ENCODE data around the gene CALCOCO2.

The CALCOCO2 gene

GRCh38 chr17:48873209-48873608 lies 42.4 kb downstream of the CALCOCO2 start:
- DNase-seq (ENCODE audit: low read depth) = no peak

DNA sequence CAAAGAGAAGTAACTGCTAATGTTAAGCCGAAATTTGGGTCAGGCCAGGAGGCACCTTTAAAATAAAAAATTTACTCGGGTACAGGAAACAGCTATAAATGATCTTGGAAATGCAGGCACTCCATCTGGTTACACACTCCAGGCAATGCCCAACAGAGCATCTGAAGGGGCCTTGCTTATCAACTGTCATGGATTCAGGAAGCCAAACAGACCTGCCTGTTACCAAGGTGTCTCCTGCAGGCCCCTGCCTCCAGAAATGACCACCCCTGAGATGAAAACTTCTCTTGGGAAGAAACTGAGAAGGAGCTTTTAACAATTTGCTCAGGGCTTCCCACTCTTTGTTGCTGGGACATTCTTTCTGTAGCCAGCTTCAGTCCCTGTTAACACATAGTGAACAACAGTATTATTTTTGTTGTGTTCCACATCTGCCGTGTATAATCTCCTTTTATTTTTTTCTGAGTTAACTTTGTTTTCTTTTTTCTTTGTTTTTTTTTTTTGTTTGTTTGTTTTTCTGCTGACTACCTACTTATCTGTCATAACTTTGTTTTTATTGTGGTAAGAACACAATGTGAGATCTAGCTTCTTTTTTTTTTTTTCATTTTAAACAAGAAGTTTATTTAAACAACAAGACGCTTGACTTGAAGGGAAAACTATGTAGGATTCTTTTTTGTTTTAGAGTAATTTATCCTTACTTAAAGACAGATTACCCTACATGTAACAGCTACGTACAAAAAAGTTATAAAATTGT lies 43.0 kb downstream of the CALCOCO2 start:
- DNase-seq (ENCODE audit: low read depth) = no peak

DNA sequence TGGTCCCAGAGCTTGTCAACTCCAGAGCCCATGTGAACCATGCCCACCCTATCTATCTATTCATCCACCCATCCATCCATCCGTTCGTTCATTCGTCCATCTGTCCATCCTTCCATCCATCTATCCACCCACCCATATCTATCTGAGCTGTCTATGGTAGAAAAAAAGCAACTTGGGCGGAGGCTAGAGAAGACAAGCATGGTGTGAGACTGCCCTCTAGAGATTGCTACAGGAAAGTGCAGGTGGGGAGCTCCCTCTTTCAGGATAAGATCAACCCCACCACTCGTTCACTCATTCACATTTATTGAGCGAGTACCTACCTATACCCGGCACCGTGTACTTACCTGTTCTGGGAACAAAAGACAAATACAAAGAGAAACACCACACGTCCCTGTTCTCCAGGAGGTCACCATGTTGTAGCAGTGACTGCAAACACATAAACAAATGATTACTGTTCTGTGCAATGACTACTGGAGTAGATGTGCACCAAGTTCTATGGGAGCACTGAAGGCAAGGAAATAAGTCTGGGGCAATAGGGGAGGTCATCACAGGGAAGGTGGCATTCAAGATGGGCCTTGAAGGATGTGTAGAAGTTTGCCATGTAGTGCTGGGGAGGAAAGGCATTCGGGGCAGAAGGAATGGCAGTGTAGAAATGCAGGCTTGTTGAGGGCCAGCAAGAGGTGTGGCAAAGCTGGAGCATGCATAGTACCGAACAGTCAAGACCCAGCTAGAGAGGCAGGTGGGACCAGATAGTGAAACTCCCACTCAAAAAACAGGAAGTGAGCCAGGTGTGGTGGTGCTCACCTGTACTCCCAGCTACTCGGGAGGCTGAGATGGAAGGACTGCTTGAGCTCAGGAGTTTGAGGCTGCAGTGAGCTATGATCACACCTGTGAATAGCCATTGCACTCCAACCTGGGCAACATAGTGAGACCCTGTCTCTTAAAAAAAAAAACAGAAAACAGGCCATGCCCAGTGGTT lies 48.4 kb downstream of the CALCOCO2 start:
- peak; percentile 70 for DNase-seq (ENCODE audit: low read depth)

DNA sequence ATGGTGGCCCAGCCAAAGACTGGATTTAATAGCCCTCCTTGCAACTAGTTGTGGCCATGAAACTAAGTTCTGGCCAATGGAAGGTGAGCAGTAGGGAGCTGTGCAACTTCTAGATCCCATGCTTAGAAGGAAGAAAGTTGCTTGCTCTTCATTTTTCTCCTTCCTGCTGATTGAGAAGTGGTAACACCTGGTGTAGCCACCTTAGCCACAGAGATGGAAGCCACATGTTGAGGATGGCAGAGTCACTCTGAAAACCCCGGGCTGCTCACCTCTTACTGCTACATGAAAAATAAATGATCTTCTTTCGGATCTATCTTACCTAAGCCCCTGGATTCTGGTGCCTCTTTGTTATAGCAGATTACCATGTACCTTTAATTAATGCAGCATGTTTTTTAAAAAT lies 51.4 kb downstream of the CALCOCO2 start:
- no peak for DNase-seq (ENCODE audit: low read depth)

DNA sequence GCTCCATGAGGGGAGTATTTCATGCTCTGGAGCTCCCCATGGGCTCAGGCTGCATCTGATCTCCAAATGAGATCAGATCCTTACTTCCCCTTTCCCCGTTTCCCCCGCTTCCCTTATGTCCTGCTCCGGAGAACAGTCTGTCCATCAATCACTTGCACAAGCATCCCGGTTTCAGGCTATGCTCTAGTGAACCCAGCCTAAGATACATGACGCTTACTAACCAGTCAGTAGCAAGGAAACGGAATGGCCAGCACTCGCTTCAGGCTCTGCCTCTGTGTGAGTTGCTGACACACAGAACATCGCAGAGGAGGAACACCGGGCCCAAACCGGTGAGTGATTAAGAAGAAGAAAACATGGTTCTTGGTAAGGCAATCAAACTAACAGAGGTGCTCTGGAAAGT lies 52.3 kb downstream of the CALCOCO2 start:
- no peak for DNase-seq (ENCODE audit: low read depth)

DNA sequence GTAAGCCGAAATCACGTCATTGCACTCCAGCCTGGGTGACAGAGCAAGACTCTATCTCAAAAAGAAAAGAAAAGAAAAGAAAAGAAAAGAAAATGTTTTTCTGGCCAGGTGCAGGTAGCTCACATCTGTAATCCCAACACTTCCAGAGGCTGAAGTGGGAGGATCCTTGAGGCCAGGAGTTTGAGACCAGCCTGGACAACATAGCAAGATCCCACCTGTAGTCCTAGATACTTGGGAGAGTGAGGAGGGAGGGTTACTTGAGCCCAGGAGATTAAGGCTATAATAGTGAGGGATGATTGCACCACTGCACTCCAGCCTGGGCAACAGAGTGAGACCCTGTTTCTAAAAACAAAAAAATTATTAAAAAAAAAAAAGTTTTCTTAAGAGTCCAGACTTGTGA lies 59.3 kb downstream of the CALCOCO2 start:
- no peak for DNase-seq (ENCODE audit: low read depth)

- DNase-seq (ENCODE audit: low read depth) = no peak
Measured at GRCh38 chr17:48892940-48893645, 62.3 kb downstream of the CALCOCO2 start.

DNA sequence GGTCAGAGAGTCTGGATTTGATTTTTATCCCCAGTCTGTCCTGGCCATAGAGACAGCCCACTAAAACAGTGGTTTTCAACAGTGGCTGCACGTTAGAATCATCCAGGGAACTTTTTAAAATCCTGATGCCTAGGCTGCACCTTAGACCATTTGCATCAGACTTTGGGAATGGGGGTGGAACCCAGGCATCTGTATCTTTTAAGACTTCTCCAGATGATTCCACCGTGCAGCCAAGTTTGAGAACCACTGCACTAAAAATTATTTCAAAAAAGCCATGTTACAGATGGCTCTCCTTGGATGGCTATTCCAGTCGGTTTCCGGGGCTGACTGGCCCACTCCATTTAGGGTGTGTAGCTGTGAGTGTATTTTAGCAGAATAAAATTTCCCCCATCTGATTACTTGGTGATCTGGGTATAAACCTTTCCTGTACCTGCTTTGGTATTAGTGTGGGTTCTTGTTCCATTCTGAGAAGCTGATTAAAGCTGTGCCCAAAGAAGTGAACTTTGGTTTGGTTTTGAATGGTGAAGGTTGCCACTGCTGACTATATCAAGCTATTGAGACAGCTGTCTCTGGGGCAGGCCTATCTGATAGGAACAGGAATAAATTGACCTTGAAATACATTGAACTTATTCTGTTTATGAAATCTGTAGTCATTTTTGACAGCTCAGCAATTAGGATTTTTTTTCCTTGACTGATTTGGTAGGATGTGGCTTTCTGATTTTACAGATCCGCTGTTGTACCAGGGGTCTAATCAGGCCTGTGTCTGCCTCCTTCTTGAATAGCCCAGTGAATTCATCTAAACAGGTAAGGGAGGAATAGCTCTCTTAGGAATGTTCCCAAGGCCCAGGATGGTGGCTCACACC lies 63.0 kb downstream of the CALCOCO2 start:
- no peak for DNase-seq (ENCODE audit: low read depth)

DNA sequence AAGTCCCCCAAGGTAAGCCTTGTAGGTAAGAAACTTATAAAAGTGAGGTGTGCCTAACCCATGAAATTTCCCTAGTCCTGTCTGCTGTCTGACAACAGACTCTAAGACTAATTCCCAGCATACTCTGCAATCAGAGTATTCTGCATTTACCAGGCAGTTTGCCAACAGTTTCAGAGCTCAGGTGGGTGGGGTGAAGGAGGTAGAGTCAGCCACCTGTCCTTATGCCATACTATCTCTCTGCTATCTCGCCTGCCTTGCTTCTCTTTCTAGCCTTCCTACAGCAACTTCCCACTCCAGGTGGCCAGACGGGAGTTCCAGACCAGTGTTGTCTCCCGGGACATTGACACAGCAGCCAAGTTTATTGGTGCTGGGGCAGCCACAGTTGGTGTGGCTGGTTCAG lies 64.1 kb downstream of the CALCOCO2 start:
- DNase-seq (ENCODE audit: low read depth) = no peak

GRCh38 chr17:48901241-48901640 lies 70.4 kb downstream of the CALCOCO2 start:
- DNase-seq (ENCODE audit: low read depth) = no peak

GRCh38 chr17:48903401-48903800 lies 72.6 kb downstream of the CALCOCO2 start:
- DNase-seq (ENCODE audit: low read depth) = no peak

DNA sequence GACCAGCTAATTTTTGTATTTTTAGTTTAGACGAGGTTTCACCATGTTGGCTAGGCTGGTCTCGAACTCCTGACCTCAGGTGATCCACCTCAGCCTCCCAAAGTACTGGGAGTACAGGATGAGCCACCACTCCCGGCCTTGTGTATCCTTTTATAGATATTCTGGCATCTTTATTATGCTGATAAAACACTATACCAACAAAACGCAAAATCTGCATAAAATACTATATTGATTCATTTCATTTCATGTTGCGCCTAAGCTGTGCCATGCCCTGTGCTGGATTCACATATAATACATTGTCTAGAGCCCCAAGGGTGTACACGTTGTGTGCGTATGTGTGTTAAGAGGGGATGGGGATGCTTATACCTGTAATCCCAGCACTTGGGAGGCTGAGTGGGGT lies 73.6 kb downstream of the CALCOCO2 start:
- DNase-seq (ENCODE audit: low read depth) = no peak

GRCh38 chr17:48905987-48906515 lies 75.2 kb downstream of the CALCOCO2 start:
- DNase-seq (ENCODE audit: low read depth) = no peak

DNA sequence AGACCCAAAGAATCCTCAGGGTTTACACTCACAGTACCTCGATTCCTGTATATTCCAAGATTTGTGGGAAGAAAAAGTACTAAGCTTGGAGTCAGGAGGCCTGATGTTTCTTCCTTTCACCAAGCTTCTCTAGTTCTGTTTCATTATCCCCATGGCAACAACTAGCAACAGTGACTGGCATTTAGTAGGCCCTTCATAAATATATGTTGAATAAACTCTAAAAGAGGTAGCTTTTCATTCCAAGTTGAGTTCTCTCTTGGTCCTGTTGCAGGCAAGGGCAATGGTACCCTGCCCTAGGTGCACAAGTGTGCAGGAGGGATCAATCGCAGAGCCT lies 76.8 kb downstream of the CALCOCO2 start:
- peak; percentile 77 for DNase-seq (ENCODE audit: low read depth)

GRCh38 chr17:48908047-48908843 lies 77.4 kb downstream of the CALCOCO2 start, which contains the start of gene UBE2Z:
Gene UBE2Z (plus strand): TSS chr17:48908407. CDS start chr17:48908504, 97 bp downstream.
- DNase-seq (ENCODE audit: low read depth) = peak; percentile 97

DNA sequence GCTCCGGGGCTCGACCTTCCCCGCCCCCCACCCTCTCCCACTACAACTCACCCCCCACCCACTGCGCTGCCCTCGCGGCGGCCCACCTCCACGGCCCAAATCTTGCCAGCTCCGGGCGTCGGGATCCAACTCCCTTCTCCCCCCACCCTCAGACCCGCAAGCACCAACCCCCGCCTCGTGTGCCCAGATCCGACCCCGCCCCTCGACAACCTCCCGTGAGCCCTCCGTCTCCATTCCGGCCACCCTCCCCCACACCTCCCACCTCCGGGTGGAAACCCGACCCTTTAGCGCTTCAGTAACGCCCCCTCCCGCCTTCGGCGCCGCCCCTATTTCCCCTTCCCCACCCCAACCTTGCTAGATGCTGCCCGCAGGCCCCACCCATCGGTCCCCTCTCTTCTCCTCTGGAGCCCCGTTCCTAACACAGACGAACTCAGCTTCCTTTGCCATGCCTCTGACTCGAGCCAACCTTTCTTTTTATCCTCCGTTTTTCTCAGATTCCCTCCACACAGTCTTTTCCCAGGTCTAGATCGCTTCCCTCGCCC lies 78.1 kb downstream of the CALCOCO2 start:
- peak; percentile 86 for DNase-seq (ENCODE audit: low read depth)

DNA sequence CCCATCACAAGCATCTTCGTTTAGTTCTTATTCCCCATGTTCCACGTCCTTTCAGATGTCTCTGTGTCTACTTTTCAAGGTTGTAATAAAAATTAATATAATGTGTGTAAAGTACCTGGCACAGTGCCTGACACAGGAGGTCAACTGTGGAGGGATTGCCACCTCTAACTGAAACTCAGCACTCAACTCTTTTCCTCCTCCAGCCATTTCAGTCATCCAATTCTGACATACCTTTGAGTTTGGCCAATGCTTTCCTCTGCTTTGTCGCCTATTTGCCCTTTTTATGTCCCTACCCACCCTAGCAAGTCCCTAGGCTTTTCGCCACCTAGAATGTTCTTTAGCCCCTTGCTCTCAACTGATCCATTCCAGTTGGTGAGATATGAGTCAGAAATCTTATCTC lies 78.9 kb downstream of the CALCOCO2 start:
- peak; percentile 39 for DNase-seq (ENCODE audit: low read depth)

GRCh38 chr17:48910370-48910769 lies 79.5 kb downstream of the CALCOCO2 start:
- DNase-seq (ENCODE audit: low read depth) = no peak

GRCh38 chr17:48912476-48912875 lies 81.6 kb downstream of the CALCOCO2 start:
- no peak for DNase-seq (ENCODE audit: low read depth)
